Mesodermal cell (in vitro differentiated cells): ENCODE results near the gene KBTBD2.
"Not testable (repeated sequence)": the region's sequence is repeated elsewhere in the genome, so short reads cannot be mapped to it uniquely, and the experiment has no call there.

Experiments used
- H3K27ac ChIP-seq: 2 replicates; pipeline ENCODE4 v1.7.0; 2013; ENCODE audit warnings: mild to moderate bottlenecking, low read depth, low read length, moderate library complexity; ENCODE audit not compliant: severe bottlenecking
- H3K36me3 ChIP-seq: 2 replicates; pipeline ENCODE4 v1.7.1; 2013; ENCODE audit warnings: mild to moderate bottlenecking, low read length, moderate library complexity; ENCODE audit not compliant: control insufficient read depth, insufficient read depth
- H3K4me1 ChIP-seq: one replicate; pipeline ENCODE4 v1.7.1; 2013; ENCODE audit warnings: mild to moderate bottlenecking, low read length; ENCODE audit not compliant: insufficient read depth, control insufficient read depth, poor library complexity, severe bottlenecking
- H3K4me3 ChIP-seq: 2 replicates; pipeline ENCODE4 v1.7.0; 2013; ENCODE audit warnings: low read length, control low read depth, mild to moderate bottlenecking; ENCODE audit not compliant: insufficient read depth, poor library complexity, severe bottlenecking; ENCODE audit errors: extremely low read depth
- H3K9me3 ChIP-seq: 2 replicates; pipeline ENCODE4 v1.7.1; 2013; ENCODE audit warnings: mild to moderate bottlenecking, low read length, moderate library complexity; ENCODE audit not compliant: control insufficient read depth
- WGBS, 2 experiments: methylation state at CpG; one replicate each; pipeline ENCODE4 v1.1.5; 2013; ENCODE audit warnings: missing lambda C conversion rate in 2 of 2; ENCODE audit not compliant: insufficient coverage in 2 of 2; 5-methylcytosine and 5-hydroxymethylcytosine counted together

KBTBD2 gene

DNA sequence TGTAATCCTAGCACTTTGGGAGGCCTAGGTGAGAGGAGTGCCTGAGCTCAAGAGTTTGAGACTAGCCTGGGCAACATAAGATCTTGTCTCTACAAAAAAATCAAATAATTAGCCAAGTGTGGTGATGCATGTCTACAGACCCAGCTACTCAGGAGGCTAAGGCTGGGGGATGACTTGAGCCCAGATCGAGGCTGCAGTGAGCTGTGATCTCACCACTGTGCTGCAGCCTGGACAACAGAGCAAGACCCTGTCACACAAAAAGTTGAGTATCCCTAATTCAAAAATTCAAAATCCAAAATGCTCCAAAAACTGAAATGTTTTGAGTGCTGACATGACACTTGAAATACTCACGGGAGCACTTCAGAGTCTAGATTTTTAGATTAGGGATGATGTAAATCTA is 19.1 kb downstream of the KBTBD2 start:
- peaks cover 85% of the 10 kb centered on the region for H3K36me3 ChIP-seq
- no peaks in the 10 kb centered on the region for H3K4me1 ChIP-seq
- H3K9me3 ChIP-seq: no peaks in the 10 kb centered on the region
- WGBS, 2 experiments: 100% methylated on average over 1 of the region's 2 CpGs; no CpG with 5 or more reads in 1 of the 2 experiments
- H3K27ac ChIP-seq: no peak overlapping the region
- H3K4me3 ChIP-seq: no peak overlapping the region

- Histone ChIP-seq H3K27ac (no peak overlapping the region), H3K4me3 (no peak overlapping the region), H3K9me3 (no peaks in the 10 kb centered on the region), H3K4me1 (no peaks in the 10 kb centered on the region), H3K36me3 (peaks cover 88% of the 10 kb centered on the region)
- 94 to 100% methylated on average over 3 to 4 of the region's 4 CpGs for WGBS, 2 experiments
These were observed 19.8 kb downstream of the KBTBD2 start for GRCh38 chr7:32871624-32872371.

- no peaks in the 10 kb centered on the region for H3K4me1 ChIP-seq
- H3K9me3 ChIP-seq: no peaks in the 10 kb centered on the region
- 89 to 100% methylated on average over 1 to 3 of the region's 3 CpGs for WGBS, 2 experiments
- H3K27ac ChIP-seq: no peak overlapping the region
- no peak overlapping the region for H3K4me3 ChIP-seq
- H3K36me3 ChIP-seq: peaks cover 91% of the 10 kb centered on the region
These were observed 21.3 kb downstream of the KBTBD2 start for GRCh38 chr7:32870298-32870697.

GRCh38 chr7:32869716-32870115 is 21.8 kb downstream of the KBTBD2 start:
- H3K9me3 ChIP-seq: no peaks in the 10 kb centered on the region
- 95 to 96% methylated on average over 6 to 7 of the region's 7 CpGs for WGBS, 2 experiments
- no peaks in the 10 kb centered on the region for H3K4me1 ChIP-seq
- no peak overlapping the region for H3K4me3 ChIP-seq
- H3K36me3 ChIP-seq: peaks cover 89% of the 10 kb centered on the region
- no peak overlapping the region for H3K27ac ChIP-seq

GRCh38 chr7:32868116-32868515 is 23.4 kb downstream of the KBTBD2 start:
- Histone ChIP-seq H3K4me3 (no peak overlapping the region), H3K27ac (no peak overlapping the region), H3K36me3 (peaks cover 75% of the 10 kb centered on the region), H3K4me1 (no peaks in the 10 kb centered on the region), H3K9me3 (no peaks in the 10 kb centered on the region)
- WGBS, 2 experiments: 92 to 100% methylated on average over 2 to 3 of the region's 4 CpGs

GRCh38 chr7:32865448-32866030 is 26.0 kb downstream of the KBTBD2 start:
- no peaks in the 10 kb centered on the region for H3K9me3 ChIP-seq

GRCh38 chr7:32863872-32864271 is 27.7 kb downstream of the KBTBD2 start:
- 86 to 100% methylated on average over 1 of the region's 1 CpG for WGBS, 2 experiments
- H3K4me1 ChIP-seq, H3K4me3 ChIP-seq, H3K9me3 ChIP-seq, H3K27ac ChIP-seq: not testable (repeated sequence)
- peaks cover 34% of the 10 kb centered on the region for H3K36me3 ChIP-seq

More at GRCh38 chr7:32865448-32866030, 26.0 kb downstream of the KBTBD2 start:
- Histone ChIP-seq H3K36me3 (peaks cover 50% of the 10 kb centered on the region), H3K27ac (no peak overlapping the region), H3K4me3 (no peak overlapping the region), H3K4me1 (peaks cover 4% of the 10 kb centered on the region)

GRCh38 chr7:32860090-32860489 is 31.5 kb downstream of the KBTBD2 start:
- Histone ChIP-seq H3K4me1 (peaks cover 7% of the 10 kb centered on the region), H3K4me3 (no peak overlapping the region)

GRCh38 chr7:32858648-32859047 is 32.9 kb downstream of the KBTBD2 start:
- WGBS, 2 experiments: 71% methylated on average over 1 of the region's 1 CpG; no CpG with 5 or more reads in 1 of the 2 experiments
- no peak overlapping the region for H3K27ac ChIP-seq
- no peaks in the 10 kb centered on the region for H3K36me3 ChIP-seq
- H3K4me3 ChIP-seq: no peak overlapping the region
- H3K4me1 ChIP-seq: peaks cover 7% of the 10 kb centered on the region
- no peaks in the 10 kb centered on the region for H3K9me3 ChIP-seq

More at GRCh38 chr7:32860090-32860489, 31.5 kb downstream of the KBTBD2 start:
- Histone ChIP-seq H3K9me3 (no peaks in the 10 kb centered on the region), H3K27ac (no peak overlapping the region), H3K36me3 (peaks cover under 1% of the 10 kb centered on the region)

- H3K27ac ChIP-seq, H3K4me3 ChIP-seq, H3K9me3 ChIP-seq, H3K4me1 ChIP-seq, H3K36me3 ChIP-seq: not testable (repeated sequence)
- 62 to 80% methylated on average over 1 to 3 of the region's 5 CpGs for WGBS, 2 experiments
These were observed 34.5 kb downstream of the KBTBD2 start for GRCh38 chr7:32857063-32857462.
